ENCODE results near the gene NPAS2.

NPAS2 gene

DNA sequence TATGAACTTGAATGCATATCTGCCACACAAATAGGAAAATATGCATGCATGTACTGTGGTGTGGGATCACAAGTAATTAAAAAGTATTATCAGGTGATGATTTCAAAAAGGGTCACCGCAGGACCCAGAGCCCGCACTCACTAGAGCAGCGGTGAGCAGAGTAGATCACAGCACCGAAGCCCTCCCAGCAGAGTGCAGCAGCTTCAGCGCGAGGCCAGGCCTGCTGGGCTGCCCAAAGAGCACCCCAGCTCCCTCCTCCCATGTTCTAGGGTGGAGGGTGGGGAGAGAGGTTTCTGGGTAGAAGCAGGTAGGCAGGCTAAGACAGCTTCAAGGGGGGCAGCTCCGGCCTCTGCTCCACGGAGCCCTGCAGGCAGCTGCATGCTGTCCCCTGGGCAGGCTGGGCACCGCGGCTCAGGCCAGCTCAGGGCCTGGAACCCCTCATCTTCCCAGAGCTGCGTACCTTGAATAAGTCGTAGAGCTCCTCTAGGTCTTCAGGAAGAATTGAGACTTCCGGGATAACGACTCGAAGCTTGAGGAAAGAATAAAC, 207.1 kb downstream of the NPAS2 start:
- DNase-seq, result no peak

DNA sequence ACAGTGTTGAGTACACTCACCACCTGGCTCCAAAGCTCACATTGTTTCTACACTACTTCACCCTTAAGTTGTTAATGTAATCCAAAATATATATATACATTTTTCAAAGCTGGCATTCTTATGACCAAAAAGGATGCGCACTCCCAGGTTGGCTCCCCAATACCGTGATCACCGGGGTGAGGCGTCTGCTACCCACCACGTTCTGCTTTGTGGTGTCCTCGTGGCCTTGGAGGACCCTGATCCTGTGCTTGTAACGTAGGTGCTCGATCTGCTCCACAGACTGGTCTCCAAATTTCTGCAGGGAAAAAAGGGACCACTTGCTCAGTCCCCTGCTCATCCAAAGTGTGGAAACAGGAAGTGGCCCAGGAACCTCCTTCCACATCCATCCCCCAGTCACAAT, 207.9 kb downstream of the NPAS2 start:
- no peak for DNase-seq

DNA sequence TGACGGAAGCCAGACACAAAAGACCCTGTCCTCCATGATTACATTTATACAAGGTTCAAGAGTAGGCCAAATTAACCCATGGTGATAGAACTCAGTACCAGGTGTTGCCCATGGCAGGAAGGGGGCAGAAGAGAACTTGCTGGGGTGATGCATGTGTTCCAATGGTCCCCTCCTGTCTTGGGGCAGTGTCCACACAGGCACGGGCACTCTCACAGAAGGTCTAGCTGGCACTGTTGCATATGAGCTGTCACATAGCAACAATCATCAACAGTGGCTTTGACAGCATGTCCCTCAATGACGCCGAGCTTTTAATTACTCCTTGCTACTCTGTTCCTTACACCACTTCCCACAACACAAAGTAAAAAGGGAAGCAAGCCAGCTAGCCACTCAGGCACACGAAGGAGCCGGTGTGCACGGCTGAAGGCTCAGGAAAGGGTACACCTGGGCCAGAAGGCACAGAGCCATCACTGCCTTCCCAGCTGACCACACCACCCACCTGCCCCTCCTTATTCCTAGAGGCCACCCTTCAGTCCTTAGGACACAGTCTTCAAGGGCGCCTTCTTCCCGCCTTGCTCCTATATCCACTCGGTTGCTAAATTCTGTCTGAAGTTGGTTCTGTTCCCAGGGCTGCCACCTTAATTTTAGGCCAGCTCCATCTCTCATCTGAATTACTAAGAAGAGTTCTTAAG, 211.1 kb downstream of the NPAS2 start:
- no peak for DNase-seq

DNA sequence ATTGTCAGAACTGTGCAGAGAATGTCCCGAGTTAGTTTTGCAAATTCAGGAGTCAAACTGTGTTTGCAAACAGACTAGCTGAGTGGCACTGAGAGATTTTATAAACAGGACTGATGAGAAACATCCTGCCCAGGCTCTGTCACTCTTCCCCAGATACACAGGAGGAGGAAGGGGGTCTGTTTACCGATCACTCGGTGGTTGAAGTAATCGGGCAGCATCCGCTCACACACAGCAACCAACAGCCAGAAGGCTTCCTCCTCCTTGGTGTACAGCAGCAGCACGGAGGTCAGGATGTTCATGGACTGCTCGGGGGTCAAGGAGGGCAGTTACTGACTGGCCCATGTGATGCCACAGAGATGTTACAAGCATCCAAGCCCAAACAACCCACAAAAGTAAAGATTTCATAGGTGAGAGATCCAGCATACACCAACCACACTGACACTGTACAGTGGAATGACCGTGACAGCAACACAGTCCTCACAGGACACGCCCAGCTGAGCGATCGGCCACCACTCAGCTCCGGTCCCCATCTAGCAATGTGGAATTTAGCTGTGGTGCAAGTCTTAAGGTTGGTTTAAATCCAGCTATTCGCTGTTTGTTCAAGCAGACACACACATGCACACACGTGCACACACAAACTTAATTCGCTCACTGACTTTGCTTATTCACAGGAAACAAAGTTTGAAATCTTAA, 212.3 kb downstream of the NPAS2 start:
- no peak for DNase-seq

DNA sequence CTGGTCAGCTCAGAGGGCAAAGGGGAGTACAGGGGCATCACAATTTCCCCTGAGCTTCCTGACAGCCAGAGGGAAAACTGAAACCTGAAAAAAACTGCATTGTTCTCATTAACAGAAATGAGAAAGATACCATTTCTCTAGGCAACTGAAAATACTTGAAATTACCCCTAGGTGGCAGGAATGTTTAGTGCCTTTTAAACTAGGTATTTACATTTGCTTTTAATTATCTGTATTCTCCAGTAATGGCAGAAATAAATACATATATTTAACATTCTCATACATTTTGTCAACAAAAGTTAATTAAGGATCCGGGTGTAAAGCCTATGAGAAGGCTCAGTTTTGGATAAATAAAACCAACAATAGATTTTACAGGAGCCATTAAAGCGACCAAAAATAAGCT, 216.6 kb downstream of the NPAS2 start:
- DNase-seq, result no peak

DNA sequence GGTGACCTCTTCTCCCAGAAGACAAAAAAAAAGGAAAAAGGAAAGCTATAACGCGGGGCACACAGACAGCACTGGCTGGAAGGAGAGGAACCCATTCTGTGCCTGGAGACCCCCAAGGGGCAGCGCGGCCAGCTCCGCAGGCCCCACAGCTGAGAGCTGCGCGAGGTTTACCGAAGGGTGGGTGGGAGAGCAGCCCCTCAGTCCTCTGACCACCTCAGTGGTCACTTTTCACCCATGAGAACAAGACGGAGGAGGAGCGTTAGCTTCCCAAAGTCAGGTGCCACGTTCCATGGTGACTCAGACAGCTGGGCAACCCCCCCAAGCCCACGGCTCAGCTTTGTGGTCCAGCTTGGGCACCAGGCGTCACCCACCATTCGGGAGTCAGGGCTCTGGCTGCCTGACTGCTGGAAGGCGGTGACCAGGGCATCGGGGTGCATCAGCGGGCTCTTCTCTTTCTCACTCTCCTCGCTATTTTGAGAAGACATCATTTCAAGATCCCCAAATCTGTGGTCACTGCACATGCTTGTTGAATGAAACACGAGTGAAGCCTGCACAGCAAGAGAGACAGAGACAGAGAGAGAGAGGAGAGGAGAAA, 217.3 kb downstream of the NPAS2 start:
- DNase-seq, result no peak

DNA sequence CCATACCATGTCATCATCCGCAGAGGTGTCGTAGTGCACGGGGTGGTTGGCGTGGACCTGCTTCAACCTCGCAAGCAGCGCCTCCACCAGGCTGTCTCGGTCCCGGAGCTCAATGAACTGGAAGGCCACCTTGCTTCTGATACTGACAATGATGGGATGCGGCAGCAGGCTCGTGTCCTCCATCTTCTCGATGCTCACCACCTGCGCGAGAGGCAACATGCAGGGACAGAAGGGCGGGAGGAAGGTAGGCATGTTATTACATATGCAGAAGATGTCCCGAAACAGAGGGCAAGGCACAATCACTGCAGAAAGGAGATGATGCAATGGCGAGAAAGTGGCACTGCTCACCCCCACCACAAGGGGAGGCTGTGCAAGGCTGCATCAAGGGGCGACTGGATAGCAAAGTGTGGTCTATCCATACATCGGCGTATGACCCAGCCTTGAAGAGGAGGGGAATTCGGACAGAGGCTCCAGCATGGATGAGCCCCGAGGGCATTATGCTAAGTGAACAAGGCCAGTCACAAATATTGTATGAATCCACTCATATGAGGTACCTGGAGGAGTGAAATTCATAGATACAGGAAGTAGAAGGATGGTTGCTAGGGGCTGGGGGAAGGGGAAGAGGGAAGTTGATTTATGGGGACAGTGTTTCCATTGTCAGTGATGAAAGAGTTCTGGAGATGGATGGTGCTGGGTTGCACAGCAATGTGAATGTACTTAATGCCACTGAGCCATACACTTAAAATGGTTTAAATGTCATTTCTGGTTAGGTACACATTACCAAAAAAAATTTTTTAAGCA, 218.7 kb downstream of the NPAS2 start:
- DNase-seq, result no peak

DNA sequence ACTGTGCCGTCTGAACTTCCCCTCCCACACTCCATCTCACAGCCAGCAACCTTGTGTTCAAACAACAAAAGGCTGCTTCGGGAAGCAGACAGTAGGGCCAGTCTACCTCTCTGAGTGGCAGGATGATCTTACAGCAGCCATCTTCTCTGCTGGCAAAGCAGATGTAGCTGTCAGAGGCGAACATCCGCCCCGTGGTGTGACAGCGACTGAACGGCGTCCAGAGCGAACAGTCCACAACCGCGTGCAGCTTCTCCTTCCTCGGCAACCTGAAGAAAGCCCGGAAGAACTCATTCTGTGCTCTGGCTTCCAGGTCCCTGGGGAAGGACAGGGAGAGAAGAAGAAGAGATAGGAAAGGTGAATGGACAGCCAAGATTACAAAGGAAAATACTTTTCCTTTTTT, 220.1 kb downstream of the NPAS2 start:
- DNase-seq, result no peak

DNA sequence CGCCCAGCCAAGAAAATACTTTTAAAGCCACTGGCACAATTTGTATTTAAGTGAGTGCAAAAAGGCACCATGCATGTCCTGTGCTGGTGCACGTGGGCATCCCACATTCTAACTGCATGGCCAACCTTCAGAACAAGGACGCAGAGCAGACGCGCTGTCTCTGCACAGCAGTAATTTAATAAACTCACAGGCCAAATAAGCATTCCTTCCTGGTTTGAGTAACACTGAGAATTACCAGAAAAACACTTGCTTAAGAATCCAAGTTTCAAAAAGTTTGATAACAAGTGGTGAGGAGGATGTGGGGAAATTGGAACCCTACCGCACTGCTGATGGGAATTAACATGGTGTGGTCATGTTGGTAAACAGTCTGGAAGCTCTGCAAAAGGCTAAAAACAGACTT, 220.8 kb downstream of the NPAS2 start:
- no peak for DNase-seq

DNA sequence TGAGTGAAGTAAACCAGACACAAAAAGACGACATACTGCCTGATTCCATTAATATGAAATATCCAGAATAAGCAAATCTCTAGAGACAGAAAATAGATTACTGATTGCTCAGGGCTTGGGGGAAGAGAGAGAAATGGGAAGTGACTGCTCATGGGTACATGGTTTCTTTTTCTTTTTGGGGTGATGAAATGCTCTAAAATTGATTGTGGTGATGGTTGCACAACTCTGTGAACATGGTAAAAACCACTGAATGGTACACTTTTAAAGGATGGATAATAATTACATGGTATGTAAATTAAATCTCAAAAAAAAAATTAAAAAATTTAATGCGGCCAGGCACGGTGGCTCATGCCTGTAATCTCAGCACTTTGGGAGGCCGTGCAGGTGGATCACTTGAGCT, 221.5 kb downstream of the NPAS2 start:
- DNase-seq, result no peak

DNA sequence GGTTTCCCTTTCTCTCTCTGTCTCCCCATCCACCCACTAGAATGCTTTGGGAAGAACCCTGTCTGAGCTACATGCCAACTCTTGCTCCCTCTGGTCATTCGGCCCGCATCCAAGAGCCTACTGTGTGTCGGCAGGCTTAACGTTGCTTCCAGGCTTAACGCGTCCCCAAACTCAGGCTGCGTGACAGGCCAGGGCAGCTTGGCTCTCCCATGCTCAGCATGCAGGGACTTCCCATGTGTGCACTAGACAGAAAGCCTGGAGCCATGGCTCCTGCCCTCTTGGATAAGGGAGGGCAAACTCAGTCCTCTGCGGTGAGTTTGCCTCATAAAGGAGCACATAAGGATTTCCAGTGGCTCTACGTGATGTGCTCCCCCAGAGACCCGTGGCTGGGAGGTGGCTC, 225.4 kb downstream of the NPAS2 start:
- no peak for DNase-seq
